CD4-positive, CD25-positive, alpha-beta regulatory T cell (primary cell): ENCODE measurements around the gene KBTBD13. TPM values are rescaled to one million over a fixed set of nuclear protein-coding genes. Genes with fewer than 3 reads are reported as not detected.
"Not testable (repeated sequence)": the region's sequence is repeated elsewhere in the genome, so short reads cannot be mapped to it uniquely, and the experiment has no call there.

ENCODE experiments used
- ATAC-seq, 2 donors: fragments of 150-1000 bp; cut with Tn5 transposase; one replicate each; pipeline ENCODE4 v1.10.0; 2021; ENCODE audit warnings: low read depth in 2 of 2, moderate number of reproducible peaks in 2 of 2, moderate library complexity in 1 of 2
- DNase-seq, 3 donors: peaks; one replicate each; pipeline versions ENCODE4 v3.0.0 to v3.0.0-alpha.2; 2012 to 2022; ENCODE audit warnings: mixed read lengths in 1 of 3
- H3K27ac ChIP-seq: one replicate; pipeline ENCODE4 v1.7.0; 2013; ENCODE audit warnings: mild to moderate bottlenecking, low read length; ENCODE audit not compliant: insufficient read depth, poor library complexity, severe bottlenecking
- H3K27me3 ChIP-seq: one replicate; pipeline ENCODE4 v1.7.0; 2013; ENCODE audit warnings: low read length; ENCODE audit not compliant: control insufficient read depth, insufficient read depth
- H3K36me3 ChIP-seq: one replicate; pipeline ENCODE4 v1.7.0; 2013; ENCODE audit warnings: mild to moderate bottlenecking, low read length, moderate library complexity; ENCODE audit not compliant: control insufficient read depth, insufficient read depth
- H3K4me1 ChIP-seq: 2 replicates; pipeline ENCODE4 v1.7.0; 2013; ENCODE audit warnings: mild to moderate bottlenecking, low read length; ENCODE audit not compliant: insufficient read depth, control insufficient read depth, poor library complexity, severe bottlenecking
- H3K4me3 ChIP-seq: one replicate; pipeline ENCODE4 v1.7.0; 2013; ENCODE audit warnings: low read depth, mild to moderate bottlenecking, low read length, moderate library complexity
- H3K9me3 ChIP-seq, 2 experiments: 1 replicate in 1 of 2; 2 replicates in 1 of 2; pipeline ENCODE4 v1.7.0; 2013; ENCODE audit warnings: low read length in 2 of 2, mild to moderate bottlenecking in 1 of 2, moderate library complexity in 1 of 2; ENCODE audit not compliant: control insufficient read depth in 2 of 2
- H3K27ac Mint-ChIP-seq, 3 donors: one replicate each; pipeline ENCODE4 v1.8.0; 2020 to 2022; ENCODE audit warnings: mild to moderate bottlenecking in 3 of 3, mixed read lengths in 3 of 3, moderate library complexity in 2 of 3
- H3K27me3 Mint-ChIP-seq: one replicate; pipeline ENCODE4 v1.8.0; 2022; ENCODE audit warnings: mild to moderate bottlenecking, mixed read lengths
- H3K36me3 Mint-ChIP-seq: one replicate; pipeline ENCODE4 v1.8.0; 2020; ENCODE audit warnings: mixed read lengths
- H3K4me1 Mint-ChIP-seq, 4 donors: one replicate each; pipeline ENCODE4 v1.8.0; 2020 to 2022; ENCODE audit warnings: mixed read lengths in 4 of 4, mild to moderate bottlenecking in 1 of 4
- H3K4me3 Mint-ChIP-seq, 4 donors: one replicate each; pipeline ENCODE4 v1.8.0; 2020 to 2022; ENCODE audit warnings: mild to moderate bottlenecking in 4 of 4, mixed read lengths in 4 of 4, moderate library complexity in 3 of 4
- H3K9me3 Mint-ChIP-seq, 7 donors: one replicate each; pipeline ENCODE4 v1.8.0; 2020 to 2022; ENCODE audit warnings: mixed read lengths in 7 of 7, mild to moderate bottlenecking in 3 of 7, moderate library complexity in 2 of 7
- polyA plus RNA-seq, 4 donors: library from polyadenylated mRNA; unstranded; fragments of 300-500 nt; fragmentation: Illumina TruSeq; gene quantifications; one replicate each; pipeline ENCODE4 v1.2.3, GENCODE V29; 2021
- total RNA-seq: library from RNA; stranded (reverse); gene quantifications from one replicate; pipeline ENCODE4 v1.2.3, GENCODE V29; 2022

The KBTBD13 gene
- total and polyA plus RNA-seq, 5 donors from 2014 or later: not detected

GRCh38 chr15:65094294-65094995 is 17.9 kb downstream of the KBTBD13 start:
- H3K4me1 Mint-ChIP-seq: no peaks in the 10 kb centered on the region
- ATAC-seq (no peak), DNase-seq (no peak)
- no peak overlapping the region for H3K4me3 Mint-ChIP-seq
- peaks cover 20% of the 10 kb centered on the region for H3K36me3 ChIP-seq
- H3K4me3 ChIP-seq: no peak overlapping the region
- H3K9me3 Mint-ChIP-seq: no peaks in the 10 kb centered on the region
- H3K27ac Mint-ChIP-seq: no peak overlapping the region
- H3K36me3 Mint-ChIP-seq: peaks cover 21% of the 10 kb centered on the region
- H3K27me3 Mint-ChIP-seq: no peaks in the 10 kb centered on the region
- no peaks in the 10 kb centered on the region for H3K4me1 ChIP-seq
- H3K9me3 ChIP-seq: no peaks in the 10 kb centered on the region
- H3K27me3 ChIP-seq: no peaks in the 10 kb centered on the region
- no peak overlapping the region for H3K27ac ChIP-seq

- Histone ChIP-seq H3K4me3 (no peak overlapping the region), H3K27me3 (no peaks in the 10 kb centered on the region), H3K36me3 (peaks cover 20% of the 10 kb centered on the region), H3K4me1 (no peaks in the 10 kb centered on the region), H3K27ac (no peak overlapping the region), H3K9me3 (no peaks in the 10 kb centered on the region)
- H3K27ac Mint-ChIP-seq: peak overlapping the region in 1 of 3 donors; percentile 70
- no peaks in the 10 kb centered on the region for H3K4me1 Mint-ChIP-seq
- DNase-seq: no peak
- no peaks in the 10 kb centered on the region for H3K27me3 Mint-ChIP-seq
- no peak overlapping the region for H3K4me3 Mint-ChIP-seq
- no peaks in the 10 kb centered on the region for H3K9me3 Mint-ChIP-seq
- peaks cover 21% of the 10 kb centered on the region for H3K36me3 Mint-ChIP-seq
- no peak for ATAC-seq
Observed at GRCh38 chr15:65095011-65095746, 18.6 kb downstream of the KBTBD13 start.

- H3K4me1 ChIP-seq: no peaks in the 10 kb centered on the region
- Mint-ChIP-seq H3K4me3 (no peak overlapping the region), H3K27ac (no peak overlapping the region), H3K9me3 (no peaks in the 10 kb centered on the region), H3K27me3 (no peaks in the 10 kb centered on the region), H3K4me1 (no peaks in the 10 kb centered on the region), H3K36me3 (peaks cover 24% of the 10 kb centered on the region)
- H3K4me3 ChIP-seq: no peak overlapping the region
- no peak overlapping the region for H3K27ac ChIP-seq
- H3K9me3 ChIP-seq: no peaks in the 10 kb centered on the region
- H3K36me3 ChIP-seq: peaks cover 24% of the 10 kb centered on the region
- DNase-seq: no peak
- no peak for ATAC-seq
- no peaks in the 10 kb centered on the region for H3K27me3 ChIP-seq
Observed at GRCh38 chr15:65095747-65096104, 19.2 kb downstream of the KBTBD13 start.

GRCh38 chr15:65096481-65097385 is 20.2 kb downstream of the KBTBD13 start:
- Mint-ChIP-seq H3K27me3 (no peaks in the 10 kb centered on the region), H3K4me3 (no peak overlapping the region), H3K4me1 (peaks cover 0 to 2% (median 0%) of the 10 kb centered on the region in 4 donors), H3K9me3 (no peaks in the 10 kb centered on the region), H3K36me3 (peaks cover 30% of the 10 kb centered on the region), H3K27ac (no peak overlapping the region)
- H3K4me3 ChIP-seq: no peak overlapping the region
- no peaks in the 10 kb centered on the region for H3K9me3 ChIP-seq
- H3K36me3 ChIP-seq: peaks cover 28% of the 10 kb centered on the region
- H3K4me1 ChIP-seq: no peaks in the 10 kb centered on the region
- H3K27me3 ChIP-seq: no peaks in the 10 kb centered on the region
- H3K27ac ChIP-seq: no peak overlapping the region
- DNase-seq: no peak
- ATAC-seq: no peak

GRCh38 chr15:65097651-65098263 is 21.2 kb downstream of the KBTBD13 start:
- Histone ChIP-seq H3K27me3 (no peaks in the 10 kb centered on the region), H3K36me3 (peaks cover 28% of the 10 kb centered on the region), H3K9me3 (no peaks in the 10 kb centered on the region), H3K27ac (no peak overlapping the region), H3K4me3 (no peak overlapping the region), H3K4me1 (no peaks in the 10 kb centered on the region)
- H3K27me3 Mint-ChIP-seq: no peaks in the 10 kb centered on the region
- ATAC-seq (no peak), DNase-seq (no peak)
- peaks cover 0 to 3% (median 0%) of the 10 kb centered on the region in 4 donors for H3K4me1 Mint-ChIP-seq
- H3K36me3 Mint-ChIP-seq: peaks cover 30% of the 10 kb centered on the region
- H3K9me3 Mint-ChIP-seq: no peaks in the 10 kb centered on the region
- H3K4me3 Mint-ChIP-seq: no peak overlapping the region
- no peak overlapping the region for H3K27ac Mint-ChIP-seq

GRCh38 chr15:65099336-65099735 is 22.8 kb downstream of the KBTBD13 start:
- DNase-seq: no peak
- Histone ChIP-seq H3K4me3 (no peak overlapping the region), H3K4me1 (no peaks in the 10 kb centered on the region), H3K9me3 (no peaks in the 10 kb centered on the region), H3K36me3 (peaks cover 28% of the 10 kb centered on the region), H3K27me3 (no peaks in the 10 kb centered on the region), H3K27ac (no peak overlapping the region)
- Mint-ChIP-seq H3K4me1 (peaks cover 0 to 5% (median 1%) of the 10 kb centered on the region in 4 donors), H3K27ac (no peak overlapping the region), H3K4me3 (no peak overlapping the region), H3K36me3 (peaks cover 37% of the 10 kb centered on the region), H3K27me3 (no peaks in the 10 kb centered on the region), H3K9me3 (no peaks in the 10 kb centered on the region)
- ATAC-seq: no peak

GRCh38 chr15:65099801-65100200 is 23.3 kb downstream of the KBTBD13 start:
- H3K36me3 ChIP-seq: peaks cover 29% of the 10 kb centered on the region
- not testable (repeated sequence) for H3K27ac ChIP-seq, H3K9me3 ChIP-seq, DNase-seq, H3K27ac Mint-ChIP-seq, H3K4me3 ChIP-seq, H3K4me3 Mint-ChIP-seq, H3K9me3 Mint-ChIP-seq, ATAC-seq, H3K27me3 Mint-ChIP-seq, H3K4me1 ChIP-seq, H3K4me1 Mint-ChIP-seq, H3K27me3 ChIP-seq
- peaks cover 37% of the 10 kb centered on the region for H3K36me3 Mint-ChIP-seq
